Measurements from ENCODE around the gene UBXN1. TPM values are rescaled to one million over a fixed set of nuclear protein-coding genes. Genes with fewer than 3 reads are reported as not detected.

The UBXN1 gene
- total and polyA plus RNA-seq, 10 of the 15 experiments (the other 5 are each of a cell fraction or from before 2014, with no cell fraction given) = 7.0 to 173 (median 106) TPM

GRCh38 chr11:62727165-62727871, 48.4 kb upstream of the UBXN1 start, which contains the start of gene HNRNPUL2 (continued):
- peak; percentile 81 for TF ChIP-seq NRF1 (conservative IDR thresholded peaks at IDR 0.05; ENCODE audit: low read depth, low read length)
- no peak; the same call in 1 of the 2 replicates for TF ChIP-seq ZBTB33 (IDR thresholded peaks at IDR 0.05)
- peak; percentile 67 for TF ChIP-seq CBFB (IDR thresholded peaks at IDR 0.05; ENCODE audit: low read depth)
- TF ChIP-seq ZNF687 (IDR thresholded peaks at IDR 0.05) = no peak; the same call in none of the 2 replicates
- TF ChIP-seq CEBPZ (IDR thresholded peaks at IDR 0.05; ENCODE audit: low read depth, low read length) = no peak
- TF ChIP-seq CBX5 (IDR thresholded peaks at IDR 0.05; ENCODE audit: low read depth) = no peak
- no peak for TF ChIP-seq CTCF (IDR thresholded peaks at IDR 0.05 in 2 of 3, conservative IDR thresholded peaks at IDR 0.05 in 1 of 3; ENCODE audit: control insufficient read depth in 2 of 3, extremely low read depth in 1 of 3, insufficient read depth in 1 of 3, low read depth in 3 of 3, low read length in 3 of 3)
- TF ChIP-seq RAD21 (IDR thresholded peaks at IDR 0.05; ENCODE audit: insufficient read depth, low read depth, low read length) = no peak
- no peak for TF ChIP-seq CHD1 (IDR thresholded peaks at IDR 0.05; ENCODE audit: low read depth, low read length)
- peak; percentile 77; the same call in 1 of the 2 replicates for TF ChIP-seq TCF12 (IDR thresholded peaks at IDR 0.05; ENCODE audit: low read depth, low read length)
- TF ChIP-seq PAX5 (IDR thresholded peaks at IDR 0.05; ENCODE audit: borderline replicate concordance, low read depth, low read length) = no peak; the same call in 1 of the 2 replicates
- no peak for TF ChIP-seq MTA3 (IDR thresholded peaks at IDR 0.05; ENCODE audit: borderline replicate concordance, low read length)
- TF ChIP-seq ELK1 (IDR thresholded peaks at IDR 0.05; ENCODE audit: low read depth, low read length) = peak; percentile 68
- TF ChIP-seq HSF1 (IDR thresholded peaks at IDR 0.05; ENCODE audit: low read depth, low read length) = no peak
